ENCODE data around the gene STX1A.

DNA sequence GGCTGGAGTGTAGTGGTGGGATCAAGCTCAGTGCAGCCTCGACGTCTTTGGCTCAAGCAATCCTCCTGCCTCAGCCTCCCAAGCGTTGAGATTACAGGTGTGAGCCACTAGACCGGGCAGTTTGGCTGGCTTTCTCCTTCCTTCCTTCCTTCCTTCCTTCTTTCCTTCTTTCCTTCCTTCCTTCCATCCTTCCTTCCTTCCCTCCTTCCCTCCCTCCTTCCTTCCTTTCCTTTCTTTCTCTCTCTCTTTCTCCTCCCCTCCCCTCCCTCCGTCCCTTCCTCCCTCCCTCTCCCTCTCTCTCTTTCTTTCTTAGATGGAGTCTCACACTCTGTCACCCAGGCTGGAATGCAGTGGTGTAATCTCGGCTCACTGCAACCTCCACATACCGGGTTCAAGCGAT is 59.5 kb downstream of the STX1A start:
- TF ChIP-seq CTCF (IDR thresholded peaks at IDR 0.05) (no peak), ZFX (IDR thresholded peaks at IDR 0.05; ENCODE audit: borderline replicate concordance) (no peak)
